ENCODE measurements around the gene MTHFS.
A peak's percentile ranks its signal among the peaks of the same experiment; 100 is the strongest.

MTHFS gene

DNA sequence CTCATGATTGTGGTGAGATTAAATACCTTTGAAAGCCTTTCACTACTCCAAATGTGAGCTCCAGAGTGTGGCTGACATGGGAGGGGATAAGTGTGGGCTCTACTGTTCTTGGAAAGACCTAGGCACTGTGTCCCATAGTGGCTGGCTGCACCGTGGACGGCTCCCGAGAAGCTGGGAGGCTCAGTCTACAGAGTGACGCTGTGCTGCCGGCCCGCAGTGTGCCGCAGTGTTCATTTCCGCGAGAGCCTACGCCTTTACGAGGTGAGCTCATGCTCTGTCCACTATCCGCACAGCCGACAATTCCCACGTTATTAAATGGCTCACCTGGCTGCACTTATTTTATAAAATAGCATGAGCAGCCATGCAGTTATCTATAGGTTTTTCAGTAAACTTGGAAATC, 66.9 kb downstream of the MTHFS start:
- H3K4me3 ChIP-seq (ENCODE audit: control insufficient read depth in 1 of 7, extremely low read depth in 1 of 7, insufficient read depth in 4 of 7, low read depth in 2 of 7, low read length in 6 of 7) = no peak overlapping the region
- H3K27me3 ChIP-seq (replicated peaks in 2 of 5; ENCODE audit: control insufficient read depth in 4 of 5, insufficient read depth in 5 of 5, low read length in 4 of 5) = no peaks in the 10 kb centered on the region
- peaks cover 0 to 38% (median 18%) of the 10 kb centered on the region in 4 experiments for H3K4me1 ChIP-seq (ENCODE audit: control extremely low read depth in 1 of 4, control insufficient read depth in 4 of 4, insufficient read depth in 4 of 4, low read length in 3 of 4)
- H3K36me3 ChIP-seq (ENCODE audit: control insufficient read depth in 4 of 4, insufficient read depth in 4 of 4, low read length in 3 of 4) = no peaks in the 10 kb centered on the region
- H3K27ac ChIP-seq (ENCODE audit: insufficient read depth in 1 of 2, low read depth in 1 of 2, low read length in 2 of 2, poor library complexity in 1 of 2, severe bottlenecking in 2 of 2) = no peak overlapping the region
- ChIA-PET CTCF (no interaction called here), POLR2A (no interaction called here)
- DNase-seq = no peak
- 96% methylated on average over 13 of the region's 14 CpGs for WGBS (ENCODE audit: insufficient coverage)
- no peaks in the 10 kb centered on the region for H3K9me3 ChIP-seq (ENCODE audit: control extremely low read depth in 1 of 5, control insufficient read depth in 4 of 5, insufficient read depth in 2 of 5, low read depth in 1 of 5, low read length in 4 of 5)

DNA sequence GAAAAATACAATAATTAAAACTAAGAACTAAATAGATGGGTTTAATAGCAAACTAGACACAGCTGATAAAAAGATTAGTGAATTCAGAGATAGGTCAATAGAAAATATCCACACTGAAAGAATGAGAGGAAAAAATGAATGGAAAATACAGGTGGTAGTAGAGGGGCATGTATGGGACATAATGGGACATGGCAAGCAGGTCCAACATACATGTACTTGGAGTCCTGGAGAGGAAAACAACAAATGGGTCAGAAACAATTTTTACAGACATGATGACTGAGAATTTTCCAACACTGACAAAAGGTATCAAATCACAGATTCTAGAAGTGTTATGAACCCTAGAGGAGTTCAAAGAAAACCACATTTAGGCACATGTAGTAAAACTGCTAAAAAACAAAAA, 68.4 kb downstream of the MTHFS start:
- Histone ChIP-seq H3K4me3 (ENCODE audit: control insufficient read depth in 1 of 7, extremely low read depth in 1 of 7, insufficient read depth in 4 of 7, low read depth in 2 of 7, low read length in 6 of 7) (no peak overlapping the region), H3K36me3 (ENCODE audit: control insufficient read depth in 4 of 4, insufficient read depth in 4 of 4, low read length in 3 of 4) (no peaks in the 10 kb centered on the region), H3K4me1 (ENCODE audit: control extremely low read depth in 1 of 4, control insufficient read depth in 4 of 4, insufficient read depth in 4 of 4, low read length in 3 of 4) (peaks cover 0 to 27% (median 9%) of the 10 kb centered on the region in 4 experiments), H3K9me3 (ENCODE audit: control extremely low read depth in 1 of 5, control insufficient read depth in 4 of 5, insufficient read depth in 2 of 5, low read depth in 1 of 5, low read length in 4 of 5) (no peaks in the 10 kb centered on the region), H3K27me3 (replicated peaks in 2 of 5; ENCODE audit: control insufficient read depth in 4 of 5, insufficient read depth in 5 of 5, low read length in 4 of 5) (no peaks in the 10 kb centered on the region), H3K27ac (ENCODE audit: insufficient read depth in 1 of 2, low read depth in 1 of 2, low read length in 2 of 2, poor library complexity in 1 of 2, severe bottlenecking in 2 of 2) (no peak overlapping the region)
- ChIA-PET CTCF (interaction anchor here (0.6 kb wide), 1 partner anchor 16 kb away, joined by 3 read pairs; no protein-coding TSS in a partner anchor), POLR2A (no interaction called here)
- DNase-seq = no peak

DNA sequence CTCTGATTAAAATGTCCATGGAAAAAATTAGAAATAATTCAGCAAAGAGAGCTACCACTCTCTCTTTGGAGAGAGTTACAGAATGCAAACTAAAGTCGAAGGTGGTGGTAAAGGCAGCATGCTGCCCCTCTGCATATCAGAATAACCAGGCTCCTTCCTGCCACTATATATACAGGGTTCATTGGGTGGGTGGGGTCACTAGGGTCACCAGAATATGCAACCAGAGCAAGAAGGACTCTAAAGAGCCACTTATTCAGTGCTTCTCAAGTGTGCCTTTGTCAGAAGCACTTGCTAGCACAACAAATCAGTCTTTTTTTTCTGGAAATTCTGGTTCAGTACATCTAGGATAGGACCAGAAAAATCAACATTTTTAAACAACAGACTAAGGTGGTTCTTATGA, 70.0 kb downstream of the MTHFS start:
- no peak for DNase-seq
- peaks cover 0 to 12% (median 0%) of the 10 kb centered on the region in 4 experiments for H3K4me1 ChIP-seq (ENCODE audit: control extremely low read depth in 1 of 4, control insufficient read depth in 4 of 4, insufficient read depth in 4 of 4, low read length in 3 of 4)
- H3K27ac ChIP-seq (ENCODE audit: insufficient read depth in 1 of 2, low read depth in 1 of 2, low read length in 2 of 2, poor library complexity in 1 of 2, severe bottlenecking in 2 of 2) = no peak overlapping the region
- no peak overlapping the region for H3K4me3 ChIP-seq (ENCODE audit: control insufficient read depth in 1 of 7, extremely low read depth in 1 of 7, insufficient read depth in 4 of 7, low read depth in 2 of 7, low read length in 6 of 7)
- H3K27me3 ChIP-seq (replicated peaks in 2 of 5; ENCODE audit: control insufficient read depth in 4 of 5, insufficient read depth in 5 of 5, low read length in 4 of 5) = no peaks in the 10 kb centered on the region
- ChIA-PET CTCF (no interaction called here), POLR2A (no interaction called here)
- no CpG with 5 or more reads among the region's 1 CpG for WGBS (ENCODE audit: insufficient coverage)
- no peaks in the 10 kb centered on the region for H3K36me3 ChIP-seq (ENCODE audit: control insufficient read depth in 4 of 4, insufficient read depth in 4 of 4, low read length in 3 of 4)
- H3K9me3 ChIP-seq (ENCODE audit: control extremely low read depth in 1 of 5, control insufficient read depth in 4 of 5, insufficient read depth in 2 of 5, low read depth in 1 of 5, low read length in 4 of 5) = no peaks in the 10 kb centered on the region

DNA sequence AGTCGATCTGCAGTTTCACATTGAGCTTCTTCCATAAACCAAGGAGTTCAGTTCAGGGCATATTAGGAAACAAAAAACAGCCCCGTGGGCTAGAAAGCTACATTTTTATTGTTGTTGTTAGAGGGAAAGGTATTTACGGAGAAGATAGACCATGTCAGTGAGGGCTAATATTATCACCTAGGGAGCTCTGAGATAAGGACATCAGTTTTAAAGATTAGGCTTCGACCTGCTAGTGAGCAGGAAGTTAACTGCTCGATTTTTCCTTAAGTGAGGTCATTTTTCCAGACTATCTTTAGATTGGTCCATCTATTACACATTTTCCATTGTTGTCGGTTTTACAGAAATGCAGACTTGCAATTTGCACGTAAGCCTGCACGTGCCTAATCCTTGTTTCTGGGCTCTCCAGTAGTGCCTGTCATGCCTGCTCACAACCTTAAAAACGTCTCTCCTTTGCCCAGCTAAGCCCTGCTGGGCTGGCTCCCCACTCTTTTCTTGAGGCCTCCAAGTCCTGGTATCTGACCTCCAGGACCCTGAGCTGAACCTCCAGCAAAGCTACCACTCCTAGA, 72.6 kb downstream of the MTHFS start:
- WGBS (ENCODE audit: insufficient coverage) = 95% methylated on average over 9 of the region's 9 CpGs
- POLR2A ChIA-PET = no interaction called here
- no peak for DNase-seq

DNA sequence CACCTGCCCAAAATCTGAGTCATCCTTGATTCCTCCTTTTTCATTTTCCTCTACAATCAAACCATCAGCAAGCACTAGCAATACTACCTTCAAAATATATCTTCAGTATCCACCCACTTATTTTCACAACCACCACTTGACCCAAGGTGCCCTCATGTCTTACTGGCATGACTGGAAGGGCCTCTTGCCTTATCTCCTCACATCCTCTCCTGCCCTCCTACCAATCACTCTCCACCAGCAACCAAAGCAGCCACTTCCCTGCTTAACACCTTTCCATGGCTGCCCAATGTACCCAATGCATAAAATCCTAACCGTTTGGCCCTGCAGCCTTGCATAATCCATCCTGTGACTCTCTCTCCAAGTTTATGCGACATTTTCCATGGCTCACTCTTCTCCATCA, 76.0 kb downstream of the MTHFS start:
- H3K9me3 ChIP-seq (ENCODE audit: control extremely low read depth in 1 of 5, control insufficient read depth in 4 of 5, insufficient read depth in 2 of 5, low read depth in 1 of 5, low read length in 4 of 5) = peaks cover 0 to 3% (median 2%) of the 10 kb centered on the region in 5 experiments
- no peaks in the 10 kb centered on the region for H3K27me3 ChIP-seq (replicated peaks in 2 of 5; ENCODE audit: control insufficient read depth in 4 of 5, insufficient read depth in 5 of 5, low read length in 4 of 5)
- CTCF ChIA-PET = no interaction called here
- 100% methylated on average over 2 of the region's 2 CpGs for WGBS (ENCODE audit: insufficient coverage)
- H3K27ac ChIP-seq (ENCODE audit: insufficient read depth in 1 of 2, low read depth in 1 of 2, low read length in 2 of 2, poor library complexity in 1 of 2, severe bottlenecking in 2 of 2) = no peak overlapping the region
- peaks cover 0 to 17% (median 10%) of the 10 kb centered on the region in 4 experiments for H3K4me1 ChIP-seq (ENCODE audit: control extremely low read depth in 1 of 4, control insufficient read depth in 4 of 4, insufficient read depth in 4 of 4, low read length in 3 of 4)
- DNase-seq = no peak
- POLR2A ChIA-PET = interaction anchor here (0.5 kb wide), 1 partner anchor 170 kb away, joined by 3 read pairs; no protein-coding TSS in a partner anchor
- H3K4me3 ChIP-seq (ENCODE audit: control insufficient read depth in 1 of 7, extremely low read depth in 1 of 7, insufficient read depth in 4 of 7, low read depth in 2 of 7, low read length in 6 of 7) = no peak overlapping the region
- H3K36me3 ChIP-seq (ENCODE audit: control insufficient read depth in 4 of 4, insufficient read depth in 4 of 4, low read length in 3 of 4) = no peaks in the 10 kb centered on the region

More for the DNA sequence above, 72.6 kb downstream of the MTHFS start:
- H3K4me3 ChIP-seq (ENCODE audit: control insufficient read depth in 1 of 7, extremely low read depth in 1 of 7, insufficient read depth in 4 of 7, low read depth in 2 of 7, low read length in 6 of 7) = no peak overlapping the region
- no peak overlapping the region for H3K27ac ChIP-seq (ENCODE audit: insufficient read depth in 1 of 2, low read depth in 1 of 2, low read length in 2 of 2, poor library complexity in 1 of 2, severe bottlenecking in 2 of 2)
- no peaks in the 10 kb centered on the region for H3K27me3 ChIP-seq (replicated peaks in 2 of 5; ENCODE audit: control insufficient read depth in 4 of 5, insufficient read depth in 5 of 5, low read length in 4 of 5)
- no peaks in the 10 kb centered on the region for H3K36me3 ChIP-seq (ENCODE audit: control insufficient read depth in 4 of 4, insufficient read depth in 4 of 4, low read length in 3 of 4)
- H3K9me3 ChIP-seq (ENCODE audit: control extremely low read depth in 1 of 5, control insufficient read depth in 4 of 5, insufficient read depth in 2 of 5, low read depth in 1 of 5, low read length in 4 of 5) = peaks cover 0 to 3% (median 2%) of the 10 kb centered on the region in 5 experiments
- no peaks in the 10 kb centered on the region for H3K4me1 ChIP-seq (ENCODE audit: control extremely low read depth in 1 of 4, control insufficient read depth in 4 of 4, insufficient read depth in 4 of 4, low read length in 3 of 4)
- CTCF ChIA-PET = no interaction called here

DNA sequence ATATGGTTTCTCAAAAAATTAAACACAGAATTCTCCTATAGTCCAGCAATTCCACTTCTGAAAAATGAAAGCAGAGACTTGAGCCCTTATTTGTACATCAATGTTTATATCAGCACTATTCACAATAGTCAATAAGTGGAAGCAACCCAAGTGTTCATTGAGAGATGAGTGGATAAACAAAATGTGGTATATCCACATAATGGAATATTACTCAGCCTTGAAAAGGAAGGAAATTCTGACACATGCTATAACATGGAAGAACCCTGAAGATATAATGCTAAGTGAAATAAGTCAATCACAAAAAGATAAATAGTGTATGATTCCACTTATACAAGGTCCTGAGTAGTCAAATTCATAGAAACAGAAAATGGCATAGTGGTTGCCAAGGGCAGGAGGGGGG, 76.6 kb downstream of the MTHFS start:
- Histone ChIP-seq H3K27ac (ENCODE audit: insufficient read depth in 1 of 2, low read depth in 1 of 2, low read length in 2 of 2, poor library complexity in 1 of 2, severe bottlenecking in 2 of 2) (no peak overlapping the region), H3K4me3 (ENCODE audit: control insufficient read depth in 1 of 7, extremely low read depth in 1 of 7, insufficient read depth in 4 of 7, low read depth in 2 of 7, low read length in 6 of 7) (no peak overlapping the region), H3K4me1 (ENCODE audit: control extremely low read depth in 1 of 4, control insufficient read depth in 4 of 4, insufficient read depth in 4 of 4, low read length in 3 of 4) (peaks cover 0 to 23% (median 13%) of the 10 kb centered on the region in 4 experiments), H3K36me3 (ENCODE audit: control insufficient read depth in 4 of 4, insufficient read depth in 4 of 4, low read length in 3 of 4) (no peaks in the 10 kb centered on the region), H3K27me3 (replicated peaks in 2 of 5; ENCODE audit: control insufficient read depth in 4 of 5, insufficient read depth in 5 of 5, low read length in 4 of 5) (no peaks in the 10 kb centered on the region), H3K9me3 (ENCODE audit: control extremely low read depth in 1 of 5, control insufficient read depth in 4 of 5, insufficient read depth in 2 of 5, low read depth in 1 of 5, low read length in 4 of 5) (peaks cover 0 to 3% (median 2%) of the 10 kb centered on the region in 5 experiments)
- ChIA-PET CTCF (no interaction called here), POLR2A (no interaction called here)
- DNase-seq = peak in 1 of 3 donors; percentile 14

DNA sequence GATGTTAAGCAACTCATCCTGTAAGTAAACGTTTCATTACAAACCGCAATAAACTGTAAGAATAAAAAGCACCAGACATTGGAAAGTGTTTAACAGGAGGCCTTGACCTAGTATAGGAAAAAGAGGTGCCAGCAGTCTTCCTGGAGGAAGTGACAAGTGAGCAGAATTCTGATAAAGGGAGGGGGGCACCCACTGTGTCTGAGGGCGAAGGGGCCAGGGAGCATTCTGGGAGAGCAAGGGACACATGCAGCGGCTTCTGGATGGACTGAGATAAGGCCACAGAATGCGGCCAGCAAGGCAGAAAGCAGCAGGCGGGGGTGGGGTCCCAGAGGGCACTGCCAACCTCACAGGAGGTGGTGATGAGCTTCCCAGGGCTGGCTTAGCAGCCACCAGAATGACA, 80.2 kb downstream of the MTHFS start:
- Histone ChIP-seq H3K36me3 (ENCODE audit: control insufficient read depth in 4 of 4, insufficient read depth in 4 of 4, low read length in 3 of 4) (no peaks in the 10 kb centered on the region), H3K9me3 (ENCODE audit: control extremely low read depth in 1 of 5, control insufficient read depth in 4 of 5, insufficient read depth in 2 of 5, low read depth in 1 of 5, low read length in 4 of 5) (peaks cover 0 to 3% (median 2%) of the 10 kb centered on the region in 5 experiments), H3K27me3 (replicated peaks in 2 of 5; ENCODE audit: control insufficient read depth in 4 of 5, insufficient read depth in 5 of 5, low read length in 4 of 5) (no peaks in the 10 kb centered on the region), H3K4me3 (ENCODE audit: control insufficient read depth in 1 of 7, extremely low read depth in 1 of 7, insufficient read depth in 4 of 7, low read depth in 2 of 7, low read length in 6 of 7) (no peak overlapping the region), H3K27ac (ENCODE audit: insufficient read depth in 1 of 2, low read depth in 1 of 2, low read length in 2 of 2, poor library complexity in 1 of 2, severe bottlenecking in 2 of 2) (peak overlapping the region in 1 of 2 experiments; percentile 57), H3K4me1 (ENCODE audit: control extremely low read depth in 1 of 4, control insufficient read depth in 4 of 4, insufficient read depth in 4 of 4, low read length in 3 of 4) (peaks cover 0 to 34% (median 13%) of the 10 kb centered on the region in 4 experiments)
- peak; percentile 40 to 86 (median 75) for DNase-seq
- ChIA-PET POLR2A (no interaction called here), CTCF (no interaction called here)
- WGBS (ENCODE audit: insufficient coverage) = 17% methylated on average over 3 of the region's 6 CpGs

All from common myeloid progenitor, CD34-positive (primary cell).